A549 treated with Mapracorat at 1 μM for 4 hours (cell line): ENCODE measurements around the gene LRP1-AS. TPM values are rescaled to one million over a fixed set of nuclear protein-coding genes. Genes with fewer than 3 reads are reported as not detected.

Source experiments
- total RNA-seq: library from RNA; stranded (reverse); fragments of 200-300 nt; extraction: Qiagen RNA extraction; gene quantifications from 5 replicates; pipeline ENCODE4 v1.2.3, GENCODE V29; 2022

LRP1-AS gene
- total RNA-seq: not detected in 5 replicates

GRCh38 chr12:57146961-57147944, at the start of gene LRP1-AS:
Gene LRP1-AS (minus strand): TSS chr12:57147619.

GRCh38 chr12:57127726-57128518, 19.5 kb downstream of the LRP1-AS start, which contains the start of gene LRP1:
Gene LRP1 (plus strand): TSS chr12:57128483. CDS start chr12:57128965, 482 bp downstream.

GRCh38 chr12:57111031-57111734, 36.2 kb downstream of the LRP1-AS start, which contains the start of gene STAT6:
Gene STAT6 (minus strand): TSS chr12:57111362. CDS start chr12:57108278, 3,084 bp downstream.

Other genes with a start within 250 kb of the LRP1-AS start
- 0.15 TPM in 1 of 5 replicates, not detected in the others for gene SDR9C7, start 213.2 kb downstream of the LRP1-AS start, total RNA-seq
- gene RDH16, start 190.0 kb downstream of the LRP1-AS start, total RNA-seq: 0.07 to 0.19 TPM (median 0.11 TPM) in 5 replicates
- gene ZBTB39, start 141.1 kb downstream of the LRP1-AS start, total RNA-seq: 4.4 to 6.0 TPM (median 5.4 TPM) in 5 replicates
- gene TAC3, start 131.1 kb downstream of the LRP1-AS start, total RNA-seq: 0.30 TPM in 1 of 5 replicates, not detected in the others
- gene MYO1A, start 97.5 kb downstream of the LRP1-AS start, total RNA-seq: 0.07 to 0.52 TPM (median 0.26 TPM) in 5 replicates
- 13.4 to 16.5 TPM (median 15.4 TPM) in 5 replicates for gene NEMP1, start 68.8 kb downstream of the LRP1-AS start, total RNA-seq
- 13.4 to 19.9 TPM (median 19.0 TPM) in 5 replicates for gene NAB2, start 58.5 kb downstream of the LRP1-AS start, total RNA-seq
- 40.7 to 52.1 TPM (median 49.8 TPM) in 5 replicates for gene STAT6, start 36.3 kb downstream of the LRP1-AS start, total RNA-seq
- gene LRP1, start 19.1 kb downstream of the LRP1-AS start, total RNA-seq: 14.7 to 19.0 TPM (median 15.1 TPM) in 5 replicates
- gene NXPH4, start 69.2 kb upstream of the LRP1-AS start, total RNA-seq: 4.1 to 5.6 TPM (median 5.3 TPM) in 5 replicates
- gene SHMT2, start 82.1 kb upstream of the LRP1-AS start, total RNA-seq: 115 to 128 TPM (median 124 TPM) in 5 replicates
- 0.27 to 0.61 TPM (median 0.58 TPM) in 5 replicates for gene STAC3, start 103.6 kb upstream of the LRP1-AS start, total RNA-seq